OCI-LY3 (cell line): ENCODE measurements around the gene PGAP2.

ENCODE experiments used
- H2AFZ ChIP-seq: fragments of 200-600, 300-600 bp; shearing (Covaris generic); 2 replicates; pipeline ENCODE4 v1.6.0; 2014; ENCODE audit warnings: antibody characterized with exemption, low read depth, low read length
- H3K27ac ChIP-seq: fragments of 200-600, 300-600 bp; sonication (generic); 2 replicates; pipeline ENCODE4 v1.5.1; 2014; ENCODE audit warnings: mild to moderate bottlenecking, low read length, moderate library complexity, mixed read lengths
- H3K27me3 ChIP-seq: fragments of 200-600, 300-600 bp; sonication (generic); 2 replicates; pipeline ENCODE4 v1.6.1; 2014; ENCODE audit warnings: low read depth, low read length, mixed read lengths
- H3K36me3 ChIP-seq: fragments of 200-600, 300-600 bp; sonication (generic); replicated peaks from 2 replicates; pipeline ENCODE3; 2014; ENCODE audit warnings: low read depth, low read length, mixed read lengths
- H3K4me1 ChIP-seq: fragments of 300-600, 200-600 bp; sonication (generic); 2 replicates; pipeline ENCODE4 v1.6.1; 2014; ENCODE audit warnings: low read length, mixed read lengths
- H3K4me2 ChIP-seq: fragments of 200-600, 300-600 bp; sonication (generic); 2 replicates; pipeline ENCODE4 v1.6.1; 2014; ENCODE audit warnings: low read length, mixed read lengths
- H3K4me3 ChIP-seq: fragments of 300-600, 200-600 bp; sonication (generic); 2 replicates; pipeline ENCODE4 v1.5.1; 2014; ENCODE audit warnings: antibody characterized with exemption, mild to moderate bottlenecking, low read length, moderate library complexity
- H3K79me2 ChIP-seq: fragments of 300-600, 200-600 bp; shearing (Covaris generic); 2 replicates; pipeline ENCODE4 v1.6.1; 2014; ENCODE audit warnings: mild to moderate bottlenecking, low read length, mixed read lengths
- H3K9ac ChIP-seq: fragments of 300-600, 200-600 bp; shearing (Covaris generic); 2 replicates; pipeline ENCODE4 v1.6.0; 2014; ENCODE audit warnings: mild to moderate bottlenecking, low read length, moderate library complexity
- H3K9me3 ChIP-seq: fragments of 200-600, 300-600 bp; shearing (Covaris generic); 2 replicates; pipeline ENCODE4 v1.6.1; 2014; ENCODE audit warnings: low read length, mixed read lengths; ENCODE audit not compliant: insufficient read depth
- H4K20me1 ChIP-seq: fragments of 200-600, 300-600 bp; sonication (generic); 2 replicates; pipeline ENCODE4 v1.6.1; 2016; ENCODE audit warnings: low read length, mixed read lengths; ENCODE audit not compliant: insufficient read depth
- CTCF ChIP-seq: fragments of 200-600, 300-600 bp; sonication (generic); IDR thresholded peaks from 2 replicates; pipeline ENCODE4 v1.5.1; 2014; ENCODE audit warnings: antibody characterized with exemption, low read length, low read depth
- EZH2phosphoT487 ChIP-seq: fragments of 200-600 bp; shearing (Covaris generic); IDR thresholded peaks from 2 replicates; pipeline ENCODE4 v1.6.1; 2018; ENCODE audit warnings: antibody characterized with exemption, mixed run types, low read depth

PGAP2 gene

GRCh38 chr11:3867209-3868091 is 59.1 kb downstream of the PGAP2 start:
- H3K27ac ChIP-seq, result no peak overlapping the region; the same call in 1 of the 2 replicates
- TF ChIP-seq EZH2phosphoT487, result no peak
- no peak for TF ChIP-seq CTCF
- H2AFZ ChIP-seq, result no peak overlapping the region
- peaks cover 29% of the 10 kb centered on the region for H3K4me1 ChIP-seq
- peaks cover 53% of the 10 kb centered on the region for H3K79me2 ChIP-seq
- H3K4me3 ChIP-seq, result no peak overlapping the region
- peaks cover 17% of the 10 kb centered on the region for H4K20me1 ChIP-seq
- no peaks in the 10 kb centered on the region for H3K36me3 ChIP-seq
- no peak overlapping the region for H3K9ac ChIP-seq
- H3K4me2 ChIP-seq, result no peak overlapping the region
- no peaks in the 10 kb centered on the region for H3K27me3 ChIP-seq
- no peaks in the 10 kb centered on the region for H3K9me3 ChIP-seq

DNA sequence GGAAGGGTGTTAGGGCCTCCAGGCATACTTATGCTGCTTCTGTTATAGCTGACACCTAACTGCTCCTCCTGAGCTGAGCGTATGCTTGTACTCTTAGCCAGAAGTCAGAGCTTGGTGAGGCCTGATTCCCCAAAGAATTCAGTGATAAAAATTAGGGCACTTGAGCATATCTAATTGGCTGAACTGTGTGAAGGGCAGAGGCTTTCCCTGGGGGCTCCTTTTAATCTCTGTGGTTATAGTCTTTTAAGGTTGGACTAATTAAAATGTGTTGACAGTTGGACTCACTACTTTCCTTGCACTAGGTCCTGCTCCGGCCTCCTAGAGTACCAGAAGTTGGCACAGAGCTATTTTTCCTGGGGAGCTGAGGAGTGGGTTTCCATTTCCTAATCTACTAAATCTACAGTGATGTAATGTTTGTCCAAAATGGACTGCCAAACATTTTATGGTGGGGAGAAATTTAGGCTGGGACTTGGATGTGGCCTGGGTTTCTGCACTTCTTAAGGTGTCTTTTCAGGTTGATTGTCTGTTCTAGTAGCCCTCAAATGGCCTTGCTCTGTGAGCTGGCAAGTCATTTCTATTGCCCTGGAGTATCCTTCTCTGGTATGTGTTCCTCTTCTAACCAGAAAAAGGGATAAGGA is 65.5 kb downstream of the PGAP2 start:
- no peak overlapping the region for H3K27ac ChIP-seq
- no peaks in the 10 kb centered on the region for H3K9me3 ChIP-seq
- H3K27me3 ChIP-seq, result no peaks in the 10 kb centered on the region
- no peaks in the 10 kb centered on the region for H3K36me3 ChIP-seq
- H3K4me2 ChIP-seq, result no peak overlapping the region
- TF ChIP-seq EZH2phosphoT487, result no peak
- no peak for TF ChIP-seq CTCF
- H3K4me1 ChIP-seq, result peaks cover 41% of the 10 kb centered on the region
- no peaks in the 10 kb centered on the region for H4K20me1 ChIP-seq
- H3K4me3 ChIP-seq, result no peak overlapping the region
- H3K79me2 ChIP-seq, result peaks cover 20% of the 10 kb centered on the region
- H2AFZ ChIP-seq, result no peak overlapping the region
- H3K9ac ChIP-seq, result no peak overlapping the region
